PC-3 (cell line): ENCODE measurements around the gene XRCC2.

ENCODE experiments used
- CTCF ChIP-seq: fragments of 300-600 bp; sonication (generic); conservative IDR thresholded peaks from 2 replicates; pipeline ENCODE4 v1.5.1; 2017; ENCODE audit warnings: antibody characterized with exemption, low read depth, mild to moderate bottlenecking, low read length
- EZH2 ChIP-seq: fragments of 300-600 bp; sonication (generic); IDR thresholded peaks from one replicate; pipeline ENCODE4 v1.6.1; 2017; ENCODE audit warnings: antibody characterized with exemption, mild to moderate bottlenecking, low read length; ENCODE audit not compliant: unreplicated experiment
- EZH2phosphoT487 ChIP-seq: fragments of 300-600 bp; sonication (generic); IDR thresholded peaks from 2 replicates; pipeline ENCODE4 v1.6.1; 2018; ENCODE audit warnings: mild to moderate bottlenecking, antibody characterized with exemption, low read length, borderline replicate concordance

GRCh38 chr7:152608208-152608607 lies 67.7 kb downstream of the XRCC2 start:
- no peak for TF ChIP-seq CTCF
- no peak for TF ChIP-seq EZH2
- TF ChIP-seq EZH2phosphoT487: no peak
